GM12872 (cell line): ENCODE measurements around the gene CIROP.

ENCODE experiments used
- CTCF ChIP-seq: IDR thresholded peaks from 3 replicates; pipeline ENCODE4 v1.5.1; 2011; ENCODE audit warnings: low read depth, mild to moderate bottlenecking, low read length, moderate library complexity; ENCODE audit not compliant: insufficient read depth

The CIROP gene

DNA sequence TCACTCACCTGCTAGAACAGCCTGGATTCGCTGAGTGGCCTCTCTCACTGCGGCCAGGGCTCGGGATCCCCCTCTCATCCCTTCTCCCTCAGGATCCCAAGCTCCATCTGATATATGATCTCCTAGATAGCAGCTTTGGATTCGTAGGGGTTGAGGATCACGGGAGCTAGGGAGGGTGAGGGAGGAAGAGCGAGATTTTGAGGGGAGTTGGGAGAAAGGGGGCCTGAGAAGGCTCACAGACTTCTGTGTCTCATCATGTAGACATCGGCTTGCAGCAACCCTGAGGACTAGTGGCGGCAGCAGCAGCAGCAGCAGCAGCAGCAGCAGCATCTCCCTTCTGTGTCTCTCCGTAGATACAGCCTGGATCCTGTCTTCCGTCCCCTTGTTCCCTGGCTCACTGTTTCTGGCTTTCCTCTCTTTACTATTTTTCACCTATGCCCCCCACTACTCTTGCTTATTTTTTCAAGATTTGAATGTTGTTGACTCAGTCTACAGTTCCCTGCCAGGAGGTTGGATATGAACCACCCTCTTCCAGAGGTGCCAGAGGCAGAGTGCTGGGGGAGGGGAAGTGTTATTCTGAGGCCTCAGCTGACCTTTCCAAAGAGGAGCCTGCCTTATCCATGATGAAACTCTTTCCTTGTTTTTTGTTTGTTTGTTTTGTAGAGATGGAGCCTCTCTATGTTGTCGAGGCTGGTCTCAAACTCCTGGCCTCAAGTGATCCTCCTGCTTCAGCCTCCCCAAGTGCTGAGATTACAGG is at the start of gene CIROP:
TSS of gene CIROP (minus strand) at position 399 of the 757 bp plus-strand sequence. CDS start at position 330, 69 bp downstream.
- no peak for TF ChIP-seq CTCF

GRCh38 chr14:23153851-23154796 is 49.3 kb upstream of the CIROP start:
- no peak for TF ChIP-seq CTCF

DNA sequence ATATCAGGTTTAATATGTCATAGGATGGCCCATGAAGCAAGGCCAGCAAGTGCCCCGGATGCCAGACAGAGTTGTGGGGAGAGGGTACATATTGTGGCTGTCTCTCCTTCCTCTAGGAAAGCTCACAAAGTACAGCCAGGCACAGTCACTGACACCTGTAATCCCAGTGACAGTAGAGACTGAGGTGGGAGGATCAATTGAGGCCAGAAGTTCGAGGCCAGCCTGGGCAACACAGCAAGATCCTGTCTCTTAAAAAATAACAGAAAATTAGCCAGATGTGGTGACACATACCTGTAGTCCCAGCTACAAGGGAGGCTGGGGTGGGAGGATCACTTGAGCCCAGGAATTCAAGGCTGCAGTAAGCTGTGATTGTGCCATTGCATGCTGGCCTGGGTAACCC is 46.6 kb upstream of the CIROP start:
- no peak for TF ChIP-seq CTCF

GRCh38 chr14:23149745-23150144 is 45.0 kb upstream of the CIROP start:
- TF ChIP-seq CTCF, result no peak

- TF ChIP-seq CTCF, result no peak
These were observed 43.9 kb upstream of the CIROP start for GRCh38 chr14:23148591-23149249.

DNA sequence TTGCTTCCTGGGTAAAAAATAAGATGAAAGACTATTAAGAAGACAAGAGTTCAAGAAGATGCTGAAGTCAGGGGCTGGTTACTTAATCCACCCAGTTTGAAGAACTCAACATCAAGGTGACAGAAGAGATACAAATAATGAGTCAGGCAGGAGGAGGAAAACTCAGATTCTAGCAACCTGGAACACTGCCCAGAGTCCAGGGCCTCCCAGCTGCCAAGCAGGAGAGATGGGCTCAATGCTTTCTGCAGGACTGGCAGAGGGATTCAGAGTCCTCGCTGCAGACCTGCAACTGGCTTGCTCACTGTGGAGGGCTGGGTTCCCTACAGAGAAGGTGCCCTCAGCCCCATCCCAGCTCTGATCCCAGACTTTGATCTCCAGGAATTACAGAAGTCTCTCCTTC is 42.9 kb upstream of the CIROP start:
- no peak for TF ChIP-seq CTCF

DNA sequence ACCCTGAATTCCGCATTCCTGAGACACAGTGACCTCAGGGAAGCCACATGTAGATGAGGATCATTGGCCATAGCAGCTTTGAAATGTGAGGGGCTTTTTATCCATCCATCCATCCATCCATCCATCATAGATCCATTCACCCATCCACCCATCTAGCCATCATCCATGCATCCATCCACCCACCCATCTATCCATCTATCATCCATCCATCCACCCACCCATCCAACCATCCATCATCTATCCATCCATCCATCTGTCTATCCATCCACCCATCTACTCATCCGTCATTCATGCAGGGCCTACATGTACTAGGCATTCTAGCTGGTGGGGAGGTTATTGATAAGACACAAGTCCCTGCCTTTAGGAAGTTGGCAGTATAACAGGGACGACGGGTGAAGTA is 42.2 kb upstream of the CIROP start:
- no peak for TF ChIP-seq CTCF
